Endometrium (tissue), 2 donors: ENCODE measurements around the gene CSK.
"Not testable (repeated sequence)": the region's sequence is repeated elsewhere in the genome, so short reads cannot be mapped to it uniquely, and the experiment has no call there.

Experiments
- FAIRE-seq: peaks from 2 replicates; lab custom pipeline; 2012; peaks lifted over from hg19 to GRCh38; lab: Jason Lieb, UNC
- donor health status: control.
- donor health status: control.

The CSK gene

GRCh38 chr15:74770211-74770903, 11.5 kb upstream of the CSK start:
- no peak for FAIRE-seq

GRCh38 chr15:74773329-74773728, 8.6 kb upstream of the CSK start:
- no peak for FAIRE-seq

DNA sequence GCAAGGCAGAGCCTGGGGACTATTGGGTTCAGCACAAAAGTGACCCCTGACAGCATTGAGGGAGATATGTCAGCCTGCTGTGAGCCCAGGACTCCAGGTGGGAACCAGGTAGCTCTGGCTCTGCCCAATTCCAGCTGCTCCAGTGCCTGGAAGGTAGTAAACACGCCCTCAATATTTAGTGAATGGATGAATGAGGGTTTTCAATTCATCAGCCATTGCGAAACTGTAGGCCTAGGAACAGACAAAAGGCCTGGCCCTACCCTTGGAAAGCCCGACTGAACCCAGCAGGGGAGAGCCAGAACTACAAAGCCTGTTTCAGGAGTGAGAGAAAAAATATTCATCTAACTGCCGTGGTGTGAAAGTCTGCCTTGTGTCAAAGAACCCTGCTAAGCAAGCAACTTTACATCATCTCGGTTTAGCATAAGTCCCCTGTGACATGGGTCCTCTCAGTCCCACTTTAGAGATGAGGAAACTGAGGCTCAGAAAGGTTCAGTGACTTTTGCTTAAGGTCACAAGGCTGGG, 8.1 kb upstream of the CSK start:
- no peak for FAIRE-seq

GRCh38 chr15:74775132-74775562, 6.7 kb upstream of the CSK start:
- FAIRE-seq, result no peak

- FAIRE-seq, result no peak
Observed at GRCh38 chr15:74775894-74776293, 6.0 kb upstream of the CSK start.

DNA sequence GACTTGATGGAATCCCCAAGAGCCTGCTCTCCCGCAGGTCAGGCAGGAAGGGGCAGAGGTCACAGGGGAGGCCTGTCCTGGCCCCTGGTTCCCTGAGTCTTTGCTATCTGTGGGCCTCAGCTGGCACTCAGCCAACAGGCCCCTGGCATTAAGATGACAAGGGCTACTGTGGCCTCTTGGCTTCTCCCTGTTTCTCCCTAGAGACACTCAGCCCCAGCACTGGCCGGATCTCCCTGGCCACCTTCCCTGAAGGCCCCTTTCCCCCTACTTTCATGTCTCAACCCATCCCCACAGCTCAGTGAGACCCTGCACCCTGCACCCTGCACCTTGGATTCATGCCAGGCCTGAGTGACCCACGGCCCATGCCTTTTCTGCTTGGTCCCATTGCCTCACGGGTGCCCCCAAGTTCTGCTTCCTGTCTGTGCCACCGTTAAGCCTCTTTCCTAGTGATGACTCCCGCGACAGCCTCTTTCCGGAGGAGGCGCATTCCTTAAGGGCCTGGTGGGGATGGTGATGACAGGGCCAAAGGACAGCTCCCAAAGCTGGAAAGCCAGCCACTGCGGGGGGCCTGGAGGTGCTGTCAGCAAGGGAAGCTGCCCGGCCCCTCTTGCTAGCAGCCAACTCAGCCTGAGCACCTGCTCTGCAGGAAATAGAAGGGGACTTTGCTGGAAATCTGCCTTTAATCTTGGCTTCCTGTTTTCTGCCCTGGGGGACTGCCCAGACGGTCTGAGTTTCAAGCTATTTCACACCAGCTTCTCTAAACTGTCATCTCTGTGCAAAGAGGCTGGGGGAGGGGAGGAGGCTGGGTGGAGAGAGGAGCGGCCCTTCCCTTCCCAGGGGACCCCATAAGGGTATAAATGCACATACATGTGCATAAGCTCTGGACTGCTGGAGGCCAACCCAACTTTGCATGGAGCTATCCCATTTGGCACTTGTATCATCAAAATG, 4.8 kb upstream of the CSK start:
- no peak for FAIRE-seq

DNA sequence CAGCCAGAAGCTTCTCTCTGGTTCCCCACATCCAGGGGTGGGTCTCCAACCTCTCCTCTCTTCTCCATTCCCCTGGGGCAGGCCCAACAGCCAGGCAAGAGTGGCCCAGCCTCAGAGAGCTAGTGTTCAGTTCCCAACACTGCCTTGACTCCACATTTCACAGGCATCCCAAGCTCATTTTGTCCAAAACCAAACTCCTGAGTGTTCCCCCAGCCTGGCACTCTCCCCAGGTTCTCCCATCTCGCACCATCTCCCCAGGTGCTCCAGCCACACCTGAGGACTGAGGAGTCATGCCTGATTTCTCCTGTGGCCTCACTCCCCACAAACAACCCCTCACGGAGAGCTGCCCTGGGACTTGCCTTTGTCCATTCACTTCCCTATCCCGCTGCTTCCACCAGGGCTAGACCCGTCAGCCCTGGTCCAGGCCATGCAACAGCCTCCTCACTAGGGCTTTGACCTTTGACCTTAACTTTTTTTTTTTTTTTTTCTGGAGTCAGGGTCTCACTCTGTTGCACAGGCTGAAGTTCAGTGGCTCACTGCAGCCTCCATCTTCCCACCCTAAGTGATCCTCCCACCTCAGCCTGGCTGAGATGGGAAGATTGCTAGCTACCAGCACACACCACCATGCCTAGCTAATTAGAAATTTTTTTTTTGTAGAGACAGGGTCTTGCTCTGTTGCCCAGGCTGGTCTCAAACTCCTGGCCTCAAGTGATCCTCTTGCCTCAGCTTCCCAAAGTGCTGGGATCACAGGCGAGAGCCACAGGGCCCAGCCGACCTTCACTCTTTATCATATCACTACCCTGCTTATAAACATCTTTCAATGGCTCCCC, 3.9 kb upstream of the CSK start:
- FAIRE-seq, result no peak

GRCh38 chr15:74778599-74778970, 3.3 kb upstream of the CSK start:
- FAIRE-seq, result no peak

- FAIRE-seq, result no peak
Observed at GRCh38 chr15:74779162-74779648, 2.7 kb upstream of the CSK start.

GRCh38 chr15:74780523-74781430, 1.1 kb upstream of the CSK start:
- FAIRE-seq, result no peak

DNA sequence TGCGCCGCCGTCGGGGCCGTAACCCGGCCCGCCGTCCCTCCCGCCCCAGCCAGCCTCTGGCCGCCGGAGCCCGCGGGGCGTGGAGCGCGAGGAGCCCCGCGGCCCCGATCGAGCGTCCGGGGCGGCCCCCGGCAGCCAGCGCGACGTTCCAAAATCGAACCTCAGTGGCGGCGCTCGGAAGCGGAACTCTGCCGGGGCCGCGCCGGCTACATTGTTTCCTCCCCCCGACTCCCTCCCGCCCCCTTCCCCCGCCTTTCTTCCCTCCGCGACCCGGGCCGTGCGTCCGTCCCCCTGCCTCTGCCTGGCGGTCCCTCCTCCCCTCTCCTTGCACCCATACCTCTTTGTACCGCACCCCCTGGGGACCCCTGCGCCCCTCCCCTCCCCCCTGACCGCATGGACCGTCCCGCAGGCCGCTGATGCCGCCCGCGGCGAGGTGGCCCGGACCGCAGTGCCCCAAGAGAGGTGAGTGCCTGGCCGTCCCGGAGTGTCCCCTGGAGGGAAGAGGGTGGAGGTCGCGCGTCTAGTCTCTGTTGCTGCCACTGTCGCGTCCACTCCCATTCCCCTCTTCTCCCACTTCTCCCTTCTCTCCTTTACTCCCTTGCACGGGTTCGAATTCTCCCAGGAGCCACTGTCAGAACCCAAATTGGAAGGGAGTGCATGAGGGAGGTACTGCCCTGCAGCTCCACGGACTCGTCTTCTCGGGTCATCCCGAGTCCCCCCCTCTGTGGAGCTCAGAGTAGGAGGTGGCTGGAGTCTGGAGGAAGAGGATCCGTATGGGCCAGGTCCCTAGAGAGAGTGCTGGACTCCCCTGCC, 585 bp downstream of the CSK start:
- no peak for FAIRE-seq

DNA sequence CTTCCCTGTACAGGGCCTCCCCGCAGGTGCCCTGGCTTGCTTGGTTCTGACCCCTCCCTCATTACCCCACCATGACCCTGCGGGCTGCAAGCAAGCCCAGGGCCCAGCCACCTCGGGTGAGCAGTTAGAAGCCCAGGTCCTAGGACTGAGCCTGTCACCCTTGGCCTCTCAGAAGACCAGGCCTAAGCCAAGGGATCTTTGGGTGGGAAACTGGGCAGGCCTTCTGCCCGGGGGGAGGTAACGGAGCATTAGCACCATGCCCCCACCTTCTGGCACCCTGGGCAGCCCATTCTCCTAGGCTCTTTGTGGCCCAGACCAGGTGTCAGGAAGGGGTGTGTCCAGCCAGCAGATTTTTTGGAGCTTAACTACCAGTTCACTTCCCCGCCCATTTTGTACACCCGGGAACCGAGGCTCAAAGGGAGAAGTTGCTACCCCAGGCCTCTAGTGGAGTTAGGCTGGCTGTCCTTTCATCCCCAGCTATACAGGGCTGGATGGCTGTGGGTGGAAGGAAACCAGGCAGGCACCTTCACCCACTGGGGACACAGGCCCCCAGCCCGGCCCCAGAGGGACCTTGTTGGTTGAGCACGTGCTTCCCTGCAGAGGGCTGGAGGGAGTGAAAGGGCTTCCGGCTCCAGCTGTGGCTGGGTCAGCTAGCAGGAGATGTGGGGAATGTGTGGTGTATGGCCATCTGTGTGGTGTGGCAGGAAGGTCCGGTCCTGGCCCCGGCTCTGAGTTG, 1.4 kb downstream of the CSK start:
- FAIRE-seq, result no peak

DNA sequence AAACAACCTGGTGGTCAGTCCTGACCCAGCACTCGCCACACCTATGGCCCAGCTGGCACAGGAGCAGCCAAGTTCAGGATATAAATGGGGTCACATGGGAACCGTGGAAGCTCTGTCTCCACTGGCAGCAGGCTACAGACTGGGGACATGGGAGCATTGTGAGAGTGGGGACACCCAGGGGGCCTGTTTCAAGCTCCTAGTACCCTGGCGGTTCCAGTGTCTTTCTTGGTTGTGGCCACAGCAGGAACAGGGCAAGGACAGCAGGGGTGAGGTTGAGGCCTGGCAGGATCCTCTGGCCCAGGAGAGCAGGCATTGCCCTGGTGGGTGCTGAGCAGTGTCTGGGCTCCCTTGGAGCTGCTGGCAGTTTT, 1.9 kb downstream of the CSK start:
- no peak for FAIRE-seq

- no peak for FAIRE-seq
Observed at GRCh38 chr15:74784426-74785193, 2.7 kb downstream of the CSK start.

DNA sequence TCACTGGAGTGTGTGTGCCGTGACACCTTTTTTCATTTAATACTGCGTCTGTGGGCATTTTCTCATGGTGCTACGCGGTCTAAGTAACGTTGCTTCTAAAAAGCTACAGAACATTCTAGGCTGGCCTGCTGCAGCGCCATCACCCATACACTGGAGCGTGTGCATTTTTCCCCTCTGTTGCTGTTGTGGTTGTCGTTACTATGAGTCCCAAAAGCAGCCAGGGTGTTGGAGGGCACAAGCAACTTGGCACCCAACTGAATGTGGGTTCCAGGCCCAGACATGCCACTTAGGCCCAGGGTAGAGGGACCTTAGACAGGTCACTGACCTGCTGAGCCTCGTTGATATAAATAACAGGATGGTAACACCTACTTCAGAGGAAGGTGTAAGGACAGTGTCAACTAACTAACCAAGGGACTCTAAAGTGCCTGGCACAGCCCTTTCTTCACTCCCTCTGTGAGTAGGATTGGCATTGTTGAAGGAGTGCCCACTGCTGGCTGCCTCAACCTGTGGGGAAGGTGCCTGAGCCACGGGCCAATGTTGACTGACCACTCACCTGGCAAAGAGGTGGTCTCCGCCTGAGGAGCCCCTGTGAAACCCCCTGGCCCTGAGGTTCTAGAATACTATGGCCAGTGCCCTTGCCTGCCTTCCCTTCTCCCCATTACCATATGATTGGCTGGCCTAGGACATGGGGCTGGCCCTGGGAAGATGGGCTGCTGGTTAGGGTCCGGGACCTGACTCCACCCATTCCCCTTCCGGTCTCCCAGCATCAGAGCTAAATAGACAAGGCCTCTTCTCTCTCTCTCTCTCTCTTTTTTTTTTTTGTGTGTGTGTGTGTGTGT, 3.5 kb downstream of the CSK start:
- FAIRE-seq, result no peak

DNA sequence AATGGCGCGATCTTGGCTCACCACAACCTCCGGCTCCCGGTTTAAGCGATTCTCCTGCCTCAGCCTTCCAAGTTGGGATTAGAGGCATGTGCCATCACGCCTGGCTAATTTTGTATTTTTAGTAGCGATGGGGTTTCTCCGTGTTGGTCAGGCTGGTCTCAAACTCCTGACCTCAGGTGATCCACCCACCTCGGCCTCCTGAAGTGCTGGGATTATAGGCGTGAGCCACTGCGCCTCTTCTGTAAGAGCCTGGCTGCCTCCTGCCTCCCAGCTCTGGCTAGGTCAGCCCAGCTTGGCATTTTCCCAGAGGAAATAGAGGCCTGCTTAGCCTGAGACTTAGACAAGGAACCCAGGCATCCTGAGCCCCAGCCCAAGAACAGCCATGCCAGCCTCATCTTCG, 4.2 kb downstream of the CSK start:
- not testable (repeated sequence) for FAIRE-seq

DNA sequence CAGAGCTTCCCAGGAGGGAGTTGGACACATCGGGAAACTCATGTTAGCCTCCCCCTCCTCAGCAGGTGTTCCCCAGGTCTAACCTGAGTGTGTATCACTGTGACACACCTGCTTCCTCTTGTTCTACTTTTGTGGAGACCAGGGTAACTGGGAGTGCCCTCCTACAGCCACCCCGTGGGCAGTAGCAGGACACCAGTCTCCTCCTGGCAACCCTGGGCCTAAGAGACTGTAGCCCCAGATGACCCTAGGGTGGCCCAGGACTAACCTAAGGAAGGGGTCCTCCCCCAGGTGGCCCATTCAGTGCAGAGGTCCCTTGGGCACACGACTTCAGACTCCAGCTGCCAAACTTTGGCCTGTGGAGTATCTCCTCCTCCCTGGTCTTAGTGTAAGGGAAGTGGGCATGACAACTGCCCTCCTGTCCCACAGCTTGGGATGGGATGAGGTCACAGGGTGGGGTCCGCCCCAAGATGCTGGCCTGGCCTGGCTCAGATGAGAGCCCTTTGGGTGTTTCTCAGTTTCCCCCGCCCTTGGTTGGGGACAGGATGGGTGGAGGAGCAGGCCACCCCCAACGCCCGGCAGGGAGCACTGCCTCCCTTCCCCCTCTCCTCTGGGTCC, 4.8 kb downstream of the CSK start:
- FAIRE-seq, result no peak
